Measurements from ENCODE around the gene KCNG2. TPM values are rescaled to one million over a fixed set of nuclear protein-coding genes. Genes with fewer than 3 reads are reported as not detected.

KCNG2 gene
- total and polyA plus RNA-seq, 2 experiments from 2014 or later, result 0.13 to 0.52 TPM

DNA sequence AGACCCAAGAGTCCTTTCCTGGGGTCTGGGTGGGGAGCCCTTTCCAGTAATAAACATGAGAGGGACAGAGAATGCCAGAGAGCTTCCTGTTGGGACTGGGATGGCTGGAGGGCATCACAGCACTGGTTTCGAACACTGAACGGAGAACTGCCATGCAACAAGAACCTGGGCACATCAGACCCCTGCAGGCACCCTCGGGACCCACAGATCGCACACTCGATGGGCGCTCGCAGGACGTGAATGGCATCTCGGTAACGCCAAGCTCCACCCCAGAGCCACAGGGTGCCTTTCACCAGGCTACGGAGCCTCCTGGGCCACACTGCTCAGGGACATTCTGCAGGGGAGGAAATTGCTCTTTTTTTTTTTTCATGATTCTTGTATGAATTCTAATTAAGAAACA lies 128.6 kb downstream of the KCNG2 start (continued):
- TF ChIP-seq, protein P1, sequence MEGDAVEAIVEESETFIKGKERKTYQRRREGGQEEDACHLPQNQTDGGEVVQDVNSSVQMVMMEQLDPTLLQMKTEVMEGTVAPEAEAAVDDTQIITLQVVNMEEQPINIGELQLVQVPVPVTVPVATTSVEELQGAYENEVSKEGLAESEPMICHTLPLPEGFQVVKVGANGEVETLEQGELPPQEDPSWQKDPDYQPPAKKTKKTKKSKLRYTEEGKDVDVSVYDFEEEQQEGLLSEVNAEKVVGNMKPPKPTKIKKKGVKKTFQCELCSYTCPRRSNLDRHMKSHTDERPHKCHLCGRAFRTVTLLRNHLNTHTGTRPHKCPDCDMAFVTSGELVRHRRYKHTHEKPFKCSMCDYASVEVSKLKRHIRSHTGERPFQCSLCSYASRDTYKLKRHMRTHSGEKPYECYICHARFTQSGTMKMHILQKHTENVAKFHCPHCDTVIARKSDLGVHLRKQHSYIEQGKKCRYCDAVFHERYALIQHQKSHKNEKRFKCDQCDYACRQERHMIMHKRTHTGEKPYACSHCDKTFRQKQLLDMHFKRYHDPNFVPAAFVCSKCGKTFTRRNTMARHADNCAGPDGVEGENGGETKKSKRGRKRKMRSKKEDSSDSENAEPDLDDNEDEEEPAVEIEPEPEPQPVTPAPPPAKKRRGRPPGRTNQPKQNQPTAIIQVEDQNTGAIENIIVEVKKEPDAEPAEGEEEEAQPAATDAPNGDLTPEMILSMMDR (conservative IDR thresholded peaks at IDR 0.05; ENCODE audit: low read depth in 2 of 2), result no peak
- no peak for TF ChIP-seq POLR2AphosphoS5 (IDR thresholded peaks at IDR 0.05; ENCODE audit: low read depth)
- TF ChIP-seq ZNF114 (CRISPR knock-in tag; IDR thresholded peaks at IDR 0.05), result no peak
- TF ChIP-seq EZH2phosphoT487 (IDR thresholded peaks at IDR 0.05; ENCODE audit: unreplicated experiment), result no peak
- TF ChIP-seq STAT1 (IDR thresholded peaks at IDR 0.05; ENCODE audit: unreplicated experiment), result no peak
- TF ChIP-seq ZNF331 (CRISPR knock-in tag; IDR thresholded peaks at IDR 0.05; ENCODE audit: low read depth), result no peak
- TF ChIP-seq, protein P2, sequence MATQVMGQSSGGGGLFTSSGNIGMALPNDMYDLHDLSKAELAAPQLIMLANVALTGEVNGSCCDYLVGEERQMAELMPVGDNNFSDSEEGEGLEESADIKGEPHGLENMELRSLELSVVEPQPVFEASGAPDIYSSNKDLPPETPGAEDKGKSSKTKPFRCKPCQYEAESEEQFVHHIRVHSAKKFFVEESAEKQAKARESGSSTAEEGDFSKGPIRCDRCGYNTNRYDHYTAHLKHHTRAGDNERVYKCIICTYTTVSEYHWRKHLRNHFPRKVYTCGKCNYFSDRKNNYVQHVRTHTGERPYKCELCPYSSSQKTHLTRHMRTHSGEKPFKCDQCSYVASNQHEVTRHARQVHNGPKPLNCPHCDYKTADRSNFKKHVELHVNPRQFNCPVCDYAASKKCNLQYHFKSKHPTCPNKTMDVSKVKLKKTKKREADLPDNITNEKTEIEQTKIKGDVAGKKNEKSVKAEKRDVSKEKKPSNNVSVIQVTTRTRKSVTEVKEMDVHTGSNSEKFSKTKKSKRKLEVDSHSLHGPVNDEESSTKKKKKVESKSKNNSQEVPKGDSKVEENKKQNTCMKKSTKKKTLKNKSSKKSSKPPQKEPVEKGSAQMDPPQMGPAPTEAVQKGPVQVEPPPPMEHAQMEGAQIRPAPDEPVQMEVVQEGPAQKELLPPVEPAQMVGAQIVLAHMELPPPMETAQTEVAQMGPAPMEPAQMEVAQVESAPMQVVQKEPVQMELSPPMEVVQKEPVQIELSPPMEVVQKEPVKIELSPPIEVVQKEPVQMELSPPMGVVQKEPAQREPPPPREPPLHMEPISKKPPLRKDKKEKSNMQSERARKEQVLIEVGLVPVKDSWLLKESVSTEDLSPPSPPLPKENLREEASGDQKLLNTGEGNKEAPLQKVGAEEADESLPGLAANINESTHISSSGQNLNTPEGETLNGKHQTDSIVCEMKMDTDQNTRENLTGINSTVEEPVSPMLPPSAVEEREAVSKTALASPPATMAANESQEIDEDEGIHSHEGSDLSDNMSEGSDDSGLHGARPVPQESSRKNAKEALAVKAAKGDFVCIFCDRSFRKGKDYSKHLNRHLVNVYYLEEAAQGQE (IDR thresholded peaks at IDR 0.05; ENCODE audit: unreplicated experiment), result no peak
- TF ChIP-seq CREB1 (CRISPR knock-in tag; IDR thresholded peaks at IDR 0.05; ENCODE audit: low read depth), result no peak
- TF ChIP-seq EZH2 (IDR thresholded peaks at IDR 0.05; ENCODE audit: low read depth, unreplicated experiment), result no peak
- no peak for TF ChIP-seq JUNB (IDR thresholded peaks at IDR 0.05; ENCODE audit: unreplicated experiment)
- TF ChIP-seq NANOG (IDR thresholded peaks at IDR 0.05; ENCODE audit: borderline replicate concordance), result no peak

DNA sequence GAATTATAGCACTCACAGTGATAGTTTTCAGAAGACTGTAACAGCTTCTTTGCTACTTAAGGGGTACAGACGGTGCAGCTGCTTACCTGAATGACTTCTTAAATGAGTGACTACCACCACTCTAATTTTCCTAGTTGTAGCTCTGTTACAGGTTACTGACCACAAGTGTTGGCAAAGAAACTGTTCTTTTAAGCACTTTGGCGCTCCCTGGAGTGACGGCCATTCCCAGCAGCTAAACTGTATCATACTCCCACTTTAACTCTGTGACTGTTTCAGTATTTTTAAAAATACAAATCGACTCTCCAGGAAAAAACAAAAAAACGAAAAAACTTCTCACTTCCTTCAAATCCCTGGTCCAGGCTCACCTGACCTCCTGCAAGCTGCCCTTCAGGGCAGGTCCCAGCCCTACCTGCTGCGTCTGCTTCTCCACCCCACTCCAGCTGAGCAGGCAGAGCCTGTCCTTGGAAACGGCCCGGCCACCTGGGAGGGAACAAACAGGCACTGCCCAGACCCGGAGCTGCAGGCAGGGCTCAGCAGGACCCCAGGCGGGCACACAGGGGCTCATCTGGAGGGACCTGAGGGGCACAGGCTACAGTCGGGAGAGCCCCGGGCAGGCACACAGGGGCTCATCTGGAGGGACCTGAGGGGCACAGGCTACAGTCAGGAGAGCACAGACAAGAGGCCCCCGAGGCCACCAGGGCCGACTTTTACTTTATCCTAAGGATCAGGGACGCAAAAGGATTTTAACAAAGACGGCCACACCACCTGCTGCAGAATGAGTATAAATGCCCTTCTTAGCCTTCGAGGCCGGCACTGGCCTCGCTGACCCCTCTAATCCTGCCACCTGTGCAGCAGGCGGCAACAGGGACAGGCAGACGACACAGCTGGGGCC lies 129.2 kb downstream of the KCNG2 start:
- Histone ChIP-seq H3K27me3 (ENCODE audit: insufficient read depth) (no peaks in the 10 kb centered on the region), H4K20me1 (replicated peaks; ENCODE audit: insufficient read depth) (no peaks in the 10 kb centered on the region), H3K79me2 (replicated peaks; ENCODE audit: insufficient read depth) (peaks cover 9% of the 10 kb centered on the region; the same call in 1 of the 2 replicates), H3K36me3 (ENCODE audit: insufficient read depth) (peaks cover 4% of the 10 kb centered on the region; the same call in 1 of the 2 replicates), H3K4me3 (no peak overlapping the region), H3F3A (replicated peaks; ENCODE audit: low read depth) (no peaks in the 10 kb centered on the region), H2AFZ (no peak overlapping the region), H3K4me1 (ENCODE audit: insufficient read depth) (no peaks in the 10 kb centered on the region), H3K9me2 (ENCODE audit: insufficient read depth) (no peaks in the 10 kb centered on the region), H3K4me2 (no peak overlapping the region), H3K27ac (ENCODE audit: low read depth) (no peak overlapping the region)
- H3K36me3 Mint-ChIP-seq (ENCODE audit: low read depth), result peaks cover 25% of the 10 kb centered on the region
- H3K9me3 Mint-ChIP-seq, result peaks cover 26% of the 10 kb centered on the region
- ATAC-seq (peak; percentile 74), DNase-seq (ENCODE audit: low spot score) (no peak)
- no peak overlapping the region for H3K4me3 Mint-ChIP-seq
- peaks cover 13% of the 10 kb centered on the region for H3K4me1 Mint-ChIP-seq
- peaks cover 9% of the 10 kb centered on the region for H3K27me3 Mint-ChIP-seq (ENCODE audit: insufficient read depth, low read depth, poor library complexity)
- peak overlapping the region; percentile 54; the same call in 1 of the 2 replicates for H3K27ac Mint-ChIP-seq
- no peak for TF ChIP-seq POLR2AphosphoS5 (IDR thresholded peaks at IDR 0.05; ENCODE audit: low read depth)
- no peak for TF ChIP-seq CREB1 (CRISPR knock-in tag; IDR thresholded peaks at IDR 0.05; ENCODE audit: low read depth)

Data from GM23338 (cell line).